DLD1 (cell line): ENCODE data around the gene KHSRP.
"Not testable (repeated sequence)": the region's sequence is repeated elsewhere in the genome, so short reads cannot be mapped to it uniquely, and the experiment has no call there.

ENCODE experiments used
- in situ Hi-C: cut with HindIII; loops from 2 replicates; pipeline ENCODE4 v1.10.0; 2017; ENCODE audit warnings: low sequenced_read_pairs

Gene KHSRP

DNA sequence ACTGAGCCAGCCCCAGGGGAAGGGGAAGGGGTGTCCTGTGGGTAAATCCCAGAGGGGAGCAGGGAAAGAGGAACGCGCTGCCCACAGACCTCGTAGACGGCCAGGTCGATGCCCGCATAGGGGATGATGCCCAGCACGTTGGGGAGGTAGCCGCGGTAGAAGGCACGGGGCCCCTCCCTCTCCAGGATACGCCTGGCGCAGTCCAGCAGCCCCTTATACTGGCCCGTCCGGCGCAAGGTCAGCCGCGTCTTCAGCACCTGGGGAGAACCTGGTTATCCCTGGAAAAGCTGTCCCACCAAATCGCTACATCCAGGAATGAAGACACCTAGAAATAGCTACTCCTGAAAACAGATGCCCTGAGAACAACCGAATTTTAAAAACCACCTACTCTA, 27.6 kb upstream of the KHSRP start:
- in situ Hi-C loops = no loop called here

DNA sequence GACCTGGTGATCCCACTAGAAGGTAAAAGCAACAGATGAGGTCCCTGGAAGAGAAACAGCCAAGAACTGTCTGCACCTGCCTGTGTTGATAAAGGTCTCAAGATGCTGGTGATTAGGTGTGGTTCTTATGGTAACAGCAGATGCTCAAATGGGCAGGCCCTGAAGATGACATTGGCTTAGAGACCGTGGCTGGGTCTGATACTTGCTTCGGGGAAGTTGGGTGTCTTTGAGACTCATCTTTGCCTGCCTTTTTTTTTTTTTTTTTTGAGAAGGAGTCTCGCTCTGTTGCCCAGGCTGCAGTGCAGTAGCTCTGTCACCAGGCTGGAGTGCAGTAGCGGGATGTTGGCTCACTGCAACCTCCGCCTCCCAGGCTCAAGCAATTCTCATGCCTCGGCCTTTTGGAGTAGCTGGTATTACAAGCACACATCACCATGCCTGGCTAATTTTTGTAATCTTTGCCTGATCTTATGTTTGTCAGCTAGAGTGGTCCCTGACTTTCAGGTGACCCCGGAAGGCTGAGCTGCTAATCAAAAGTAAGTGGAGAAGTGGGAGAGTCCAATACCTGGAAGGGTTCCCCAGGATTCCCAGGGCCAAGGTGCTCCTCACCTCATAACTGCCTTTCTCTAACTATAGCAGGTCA, 27.1 kb upstream of the KHSRP start:
- in situ Hi-C loops = no loop called here

DNA sequence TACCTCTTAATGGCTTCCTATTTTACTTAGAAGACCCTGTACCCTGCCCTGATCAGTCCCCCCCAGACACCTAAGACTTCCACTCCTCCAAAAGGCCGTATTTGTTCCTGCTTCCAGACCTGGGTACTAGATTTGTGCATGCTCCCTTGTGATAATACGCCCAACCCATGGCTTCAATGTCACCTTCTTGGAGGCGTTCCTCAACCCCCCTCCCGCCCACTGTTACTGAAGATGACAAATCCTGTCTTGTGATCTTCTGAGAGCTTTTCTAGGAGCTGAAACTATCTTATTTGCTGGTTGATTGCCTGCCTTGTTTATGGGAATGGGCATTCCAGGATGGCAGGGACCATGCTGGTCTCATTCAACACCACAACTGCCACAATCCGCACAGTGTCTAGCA, 25.6 kb upstream of the KHSRP start:
- in situ Hi-C loops = no loop called here

GRCh38 chr19:6448045-6448444, 23.4 kb upstream of the KHSRP start:
- in situ Hi-C loops = no loop called here

- in situ Hi-C loops = no loop called here
Observed at GRCh38 chr19:6446452-6446851, 21.8 kb upstream of the KHSRP start.

DNA sequence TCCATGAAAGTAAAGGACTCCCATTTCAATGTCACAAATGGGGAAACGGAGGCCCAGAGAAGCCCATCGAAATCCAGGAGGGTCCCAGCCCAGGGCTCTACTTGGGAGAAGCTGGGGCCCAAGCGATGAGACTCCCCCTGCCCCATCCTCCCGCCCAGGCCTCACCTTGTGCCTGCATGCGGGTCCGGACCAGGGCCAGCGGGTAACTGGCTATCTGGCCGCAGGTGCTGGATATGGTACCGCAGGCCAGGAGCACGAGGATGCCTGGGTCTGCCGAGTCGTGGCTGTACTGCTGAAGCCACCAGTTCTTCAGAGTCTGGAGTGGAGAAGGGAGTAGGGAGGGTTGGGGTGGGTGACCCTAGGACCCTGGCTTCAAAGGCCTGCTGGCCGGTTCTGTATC, 19.4 kb upstream of the KHSRP start:
- in situ Hi-C loops = no loop called here

- in situ Hi-C loops = no loop called here
Observed at GRCh38 chr19:6442087-6442688, 17.6 kb upstream of the KHSRP start.

GRCh38 chr19:6440905-6441304, 16.3 kb upstream of the KHSRP start:
- in situ Hi-C loops = no loop called here

DNA sequence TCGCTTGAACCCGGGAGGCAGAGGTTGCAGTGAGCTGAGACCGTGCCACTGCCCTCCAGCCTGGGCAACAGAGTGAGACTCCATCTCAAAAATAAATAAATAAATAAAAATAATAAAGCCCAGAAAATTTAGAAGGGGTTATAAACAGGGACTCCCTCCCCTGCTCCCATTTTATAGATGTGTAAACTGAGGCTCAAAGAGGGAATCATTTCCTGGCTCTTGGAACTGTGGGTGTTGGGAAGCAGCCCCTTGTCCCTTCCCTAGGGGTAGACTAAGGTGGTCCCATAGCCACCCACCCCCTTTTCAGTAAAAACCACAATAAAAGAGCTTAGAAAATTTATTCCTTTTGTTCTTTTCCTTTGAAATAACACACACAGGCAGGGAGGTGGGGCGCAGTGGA, 15.1 kb upstream of the KHSRP start:
- in situ Hi-C loops = no loop called here

GRCh38 chr19:6433663-6434062, 9.1 kb upstream of the KHSRP start, which contains the start of gene SLC25A41:
TSS of gene SLC25A41 (minus strand) at chr19:6433763. CDS start at chr19:6433693, 70 bp downstream.
- in situ Hi-C loops = no loop called here

GRCh38 chr19:6433165-6433564, 8.6 kb upstream of the KHSRP start:
- in situ Hi-C loops = no loop called here

DNA sequence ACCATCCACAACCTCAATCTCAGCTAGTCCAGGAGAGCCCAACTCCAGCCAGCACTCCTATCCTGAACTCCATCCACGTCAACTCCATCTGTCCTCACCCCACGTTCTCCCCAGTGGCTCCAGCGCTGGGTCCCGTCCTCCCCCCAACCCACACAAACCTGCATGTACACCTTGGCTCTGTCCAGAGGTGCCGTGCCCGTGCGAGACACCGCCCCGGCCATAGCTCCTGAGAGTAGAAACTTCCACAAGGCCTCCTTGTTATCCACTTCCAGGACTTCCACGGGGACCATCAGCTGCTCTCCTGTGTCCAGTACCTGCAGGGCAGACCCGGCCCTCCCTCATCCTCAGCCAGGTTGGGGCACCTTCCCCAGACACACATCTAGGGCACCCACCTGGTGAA, 7.3 kb upstream of the KHSRP start:
- in situ Hi-C loops = no loop called here

DNA sequence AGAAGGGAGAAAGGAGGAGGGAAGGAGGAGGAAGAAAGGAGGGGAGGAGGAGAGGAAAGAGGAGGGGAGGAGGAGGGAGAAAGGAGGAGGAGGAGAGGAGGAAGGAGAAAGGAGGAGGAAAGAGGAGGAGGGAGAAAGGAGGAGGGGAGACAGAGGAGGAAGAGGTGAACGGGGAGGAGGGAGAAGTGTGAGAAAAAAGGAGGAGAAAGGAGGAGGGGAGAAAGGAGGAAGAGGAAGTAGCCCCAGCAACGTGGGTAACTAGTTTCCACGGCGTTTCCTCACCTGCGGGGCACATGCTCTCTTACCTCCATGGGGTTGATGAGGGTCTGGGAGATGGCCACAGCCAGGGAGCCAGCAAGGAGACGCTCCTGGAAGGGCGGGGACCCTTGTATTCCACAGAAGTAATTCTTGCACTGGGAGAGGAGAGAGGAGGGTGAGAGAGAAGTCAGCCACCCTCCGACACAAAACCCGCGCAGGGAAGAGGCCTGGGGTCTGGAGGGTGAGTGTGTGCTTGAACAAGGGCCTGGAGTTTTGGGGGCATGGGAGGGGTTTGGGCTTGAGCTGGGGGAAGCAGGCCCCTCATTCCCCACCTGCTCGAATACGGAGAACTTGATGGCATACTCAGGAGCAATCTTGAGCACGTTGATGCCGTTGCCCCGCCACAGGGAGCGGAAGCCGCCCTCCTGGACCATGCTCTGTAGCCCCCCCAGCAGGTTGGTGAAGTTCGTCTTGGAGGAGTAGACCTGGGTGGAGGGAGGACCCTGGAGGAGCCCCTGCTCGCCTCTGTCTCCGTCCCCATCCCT, 5.0 kb upstream of the KHSRP start:
- in situ Hi-C loops = no loop called here

DNA sequence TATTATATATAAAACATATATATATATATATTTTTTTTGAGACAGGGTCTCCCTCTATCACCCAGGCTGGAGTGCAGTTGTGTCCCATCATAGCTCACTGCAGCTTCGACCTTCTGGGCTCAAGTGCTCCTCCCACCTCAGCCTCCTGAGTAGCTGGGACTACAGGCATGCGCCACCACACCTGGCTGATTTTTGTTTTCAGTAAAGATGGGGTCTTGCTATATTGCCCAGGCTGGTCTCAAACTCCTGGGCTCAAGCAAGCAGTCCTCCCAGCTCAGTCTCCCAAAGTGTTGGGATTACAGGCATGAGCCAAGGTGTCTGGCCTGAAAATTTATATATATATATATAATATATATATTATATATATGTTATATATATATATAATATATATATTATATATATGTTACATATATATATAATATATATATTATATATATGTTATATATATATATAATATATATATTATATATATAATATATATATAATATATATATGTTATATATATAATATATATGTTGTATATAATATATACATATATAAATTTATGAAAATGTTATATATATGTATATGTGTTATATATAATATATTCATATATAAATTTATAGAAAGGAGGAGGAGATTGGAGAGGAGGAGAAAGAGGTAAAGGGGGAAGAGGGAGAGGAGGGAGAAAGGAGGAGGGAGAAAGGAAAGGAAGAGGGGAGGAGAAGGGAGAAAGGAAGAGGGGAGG, 4.2 kb upstream of the KHSRP start:
- in situ Hi-C loops = not testable (repeated sequence)

- in situ Hi-C loops = no loop called here
Observed at GRCh38 chr19:6427131-6427530, 2.5 kb upstream of the KHSRP start.

GRCh38 chr19:6425732-6426620, 1.4 kb upstream of the KHSRP start:
- in situ Hi-C loops = no loop called here

- in situ Hi-C loops = no loop called here
Observed at GRCh38 chr19:6424939-6425731, 524 bp upstream of the KHSRP start.

GRCh38 chr19:6423499-6424194, 964 bp downstream of the KHSRP start:
- in situ Hi-C loops = no loop called here
